Activated B cell treated with CpG ODN at 0.5 μM for 24 hours (primary cell): ENCODE data around the gene ATP8B4. TPM values are rescaled to one million over a fixed set of nuclear protein-coding genes. Genes with fewer than 3 reads are reported as not detected.

Source experiments
- ATAC-seq: fragments of 200-7000 bp; cut with Tn5 transposase; one replicate; pipeline ENCODE4 v1.10.0; 2021; ENCODE audit warnings: low read depth, mild to moderate bottlenecking, moderate library complexity
- CTCF ChIA-PET: fragments of 350-600 bp; sonication (Branson Sonifier 250); formaldehyde crosslinking; loops from one replicate; lab custom pipeline; 2021; ENCODE audit warnings: antibody characterized with exemption; lab: Charles Lee
- POLR2A ChIA-PET: fragments of 350-600 bp; sonication (Branson Sonifier 250); formaldehyde crosslinking; loops from one replicate; lab custom pipeline; 2021; ENCODE audit warnings: antibody characterized with exemption; lab: Charles Lee
- DNase-seq: peaks from one replicate; pipeline ENCODE4 v3.0.0; 2022
- H3K27ac Mint-ChIP-seq: one replicate; pipeline ENCODE4 v1.8.0; 2020; ENCODE audit warnings: mixed read lengths
- H3K27me3 Mint-ChIP-seq: one replicate; pipeline ENCODE4 v1.8.0; 2021; ENCODE audit warnings: mixed read lengths
- H3K36me3 Mint-ChIP-seq: one replicate; pipeline ENCODE4 v1.8.0; 2021; ENCODE audit warnings: low read depth, mixed read lengths
- H3K4me1 Mint-ChIP-seq: one replicate; pipeline ENCODE4 v1.8.0; 2021; ENCODE audit warnings: mixed read lengths
- H3K4me3 Mint-ChIP-seq: one replicate; pipeline ENCODE4 v1.8.0; 2020; ENCODE audit warnings: mild to moderate bottlenecking, mixed read lengths
- H3K9me3 Mint-ChIP-seq: one replicate; pipeline ENCODE4 v1.8.0; 2020; ENCODE audit warnings: mixed read lengths
- CTCF ChIP-seq: fragments of 200-600 bp; IDR thresholded peaks from one replicate; pipeline ENCODE4 v1.8.0; 2022; ENCODE audit warnings: antibody characterized with exemption, mild to moderate bottlenecking
- intact Hi-C: fragments of 100-400 bp; cut with micrococcal nuclease; formaldehyde crosslinking; loops from one replicate; pipeline ENCODE4 v1.15.1; 2024
- total RNA-seq: library from RNA; stranded (reverse); gene quantifications from 2 replicates; pipeline ENCODE4 v1.2.3, GENCODE V29; 2022

ATP8B4 gene
- total RNA-seq, 1 donor from 2014 or later, result 0.86 TPM

GRCh38 chr15:49904296-49904695 lies 214.7 kb downstream of the ATP8B4 start:
- H3K27ac Mint-ChIP-seq, result no peak overlapping the region
- no peaks in the 10 kb centered on the region for H3K4me1 Mint-ChIP-seq
- H3K27me3 Mint-ChIP-seq, result peaks cover 3% of the 10 kb centered on the region
- H3K36me3 Mint-ChIP-seq, result no peaks in the 10 kb centered on the region
- peaks cover 2% of the 10 kb centered on the region for H3K9me3 Mint-ChIP-seq
- DNase-seq (no peak), ATAC-seq (no peak)
- ChIA-PET POLR2A (no interaction called here), CTCF (no interaction called here)
- intact Hi-C loops, result no loop called here
- no peak overlapping the region for H3K4me3 Mint-ChIP-seq
- TF ChIP-seq CTCF, result no peak

GRCh38 chr15:49902685-49903501 lies 216.1 kb downstream of the ATP8B4 start:
- Mint-ChIP-seq H3K9me3 (no peaks in the 10 kb centered on the region), H3K27ac (no peak overlapping the region), H3K27me3 (peaks cover 3% of the 10 kb centered on the region), H3K4me1 (no peaks in the 10 kb centered on the region), H3K4me3 (no peak overlapping the region), H3K36me3 (no peaks in the 10 kb centered on the region)
- CTCF ChIA-PET, result no interaction called here
- TF ChIP-seq CTCF, result no peak
- intact Hi-C loops, result no loop called here
- DNase-seq (no peak), ATAC-seq (no peak)
- POLR2A ChIA-PET, result no interaction called here

GRCh38 chr15:49901996-49902684 lies 216.9 kb downstream of the ATP8B4 start:
- H3K27me3 Mint-ChIP-seq, result peaks cover 3% of the 10 kb centered on the region
- ChIA-PET POLR2A (no interaction called here), CTCF (no interaction called here)
- DNase-seq, result no peak
- intact Hi-C loops, result no loop called here
- no peak overlapping the region for H3K27ac Mint-ChIP-seq
- no peak for ATAC-seq
- no peaks in the 10 kb centered on the region for H3K4me1 Mint-ChIP-seq
- no peaks in the 10 kb centered on the region for H3K36me3 Mint-ChIP-seq
- H3K4me3 Mint-ChIP-seq, result no peak overlapping the region
- no peaks in the 10 kb centered on the region for H3K9me3 Mint-ChIP-seq
- no peak for TF ChIP-seq CTCF

- CTCF ChIA-PET, result no interaction called here
- TF ChIP-seq CTCF, result no peak
- no peaks in the 10 kb centered on the region for H3K4me1 Mint-ChIP-seq
- no peak overlapping the region for H3K4me3 Mint-ChIP-seq
- no peak for DNase-seq
- H3K27ac Mint-ChIP-seq, result no peak overlapping the region
- peaks cover 1% of the 10 kb centered on the region for H3K27me3 Mint-ChIP-seq
- no peak for ATAC-seq
- no peaks in the 10 kb centered on the region for H3K9me3 Mint-ChIP-seq
- H3K36me3 Mint-ChIP-seq, result no peaks in the 10 kb centered on the region
- intact Hi-C loops, result no loop called here
- POLR2A ChIA-PET, result no interaction called here
These were observed 217.7 kb downstream of the ATP8B4 start for GRCh38 chr15:49901321-49901720.

GRCh38 chr15:49900903-49901235 lies 218.2 kb downstream of the ATP8B4 start:
- H3K9me3 Mint-ChIP-seq, result no peaks in the 10 kb centered on the region
- TF ChIP-seq CTCF, result no peak
- ChIA-PET POLR2A (no interaction called here), CTCF (no interaction called here)
- intact Hi-C loops, result no loop called here
- H3K36me3 Mint-ChIP-seq, result no peaks in the 10 kb centered on the region
- H3K4me3 Mint-ChIP-seq, result no peak overlapping the region
- H3K4me1 Mint-ChIP-seq, result no peaks in the 10 kb centered on the region
- ATAC-seq (no peak), DNase-seq (no peak)
- no peak overlapping the region for H3K27ac Mint-ChIP-seq
- H3K27me3 Mint-ChIP-seq, result no peaks in the 10 kb centered on the region
